Hair follicular keratinocyte (primary cell): ENCODE data around the gene OCSTAMP. TPM values are rescaled to one million over a fixed set of nuclear protein-coding genes. Genes with fewer than 3 reads are reported as not detected.

Experiments used
- total RNA-seq: library from RNA; depleted of rRNA; stranded (reverse); fragments of >200 nt; gene quantifications from 2 replicates; pipeline ENCODE4 v1.2.3, GENCODE V29; 2015

OCSTAMP gene
- total RNA-seq, result not detected in 2 replicates

GRCh38 chr20:46550461-46550860 lies at the start of gene OCSTAMP:
Gene OCSTAMP, minus strand, starts transcription at chr20:46550654. Its CDS starts 94 bp downstream, at chr20:46550560.

GRCh38 chr20:46512943-46513844 lies 37.3 kb downstream of the OCSTAMP start, which contains the start of gene ZNF334:
Gene ZNF334, minus strand, starts transcription at chr20:46513559. Its CDS starts 1,457 bp downstream, at chr20:46512102.

Other genes with a start within 250 kb of the OCSTAMP start
- gene CDH22, start 242.2 kb downstream of the OCSTAMP start, total RNA-seq, result not detected in 2 replicates
- gene ELMO2, start 144.0 kb downstream of the OCSTAMP start, total RNA-seq, result 24.4 and 28.6 TPM in 2 replicates
- 1.1 and 2.7 TPM in 2 replicates for gene ZNF334, start 37.1 kb downstream of the OCSTAMP start, total RNA-seq
- gene SLC13A3, start 100.8 kb upstream of the OCSTAMP start, total RNA-seq, result 7.9 and 9.2 TPM in 2 replicates
- gene TP53RK, start 138.8 kb upstream of the OCSTAMP start, total RNA-seq, result 16.2 and 19.1 TPM in 2 replicates
- gene SLC2A10, start 159.0 kb upstream of the OCSTAMP start, total RNA-seq, result 0.16 and 0.19 TPM in 2 replicates